Measurements from ENCODE around the gene NMUR2. TPM values are rescaled to one million over a fixed set of nuclear protein-coding genes. Genes with fewer than 3 reads are reported as not detected.

The NMUR2 gene
- total and polyA plus RNA-seq, 2 of the 8 experiments (the other 6 are each of a cell fraction or from before 2014, with no cell fraction given), result 0.11 TPM; not detected in 1

- no peak for TF ChIP-seq YY1 (IDR thresholded peaks at IDR 0.05; ENCODE audit: low read depth, low read length)
Measured at GRCh38 chr5:152349683-152350526, 55.2 kb downstream of the NMUR2 start (continued).

Data from H1 (cell line).